Cardiac fibroblast (primary cell): Measurements from ENCODE around the gene SMTN.

Source experiments
- DNase-seq, 2 donors: peaks; one replicate each; pipeline versions ENCODE4 v3.0.0 to v3.0.0-alpha.2; 2010; ENCODE audit warnings: low read depth in 2 of 2
- H3K4me3 ChIP-seq, 2 donors: replicated peaks in 1 of 2; 1 replicate in 1 of 2; 2 replicates in 1 of 2; pipeline ENCODE4 v1.5.1; 2011; ENCODE audit warnings: low read depth in 2 of 2, low read length in 2 of 2, mild to moderate bottlenecking in 2 of 2, moderate library complexity in 1 of 2
- CTCF ChIP-seq: IDR thresholded peaks from one replicate; pipeline ENCODE4 v1.5.1; 2011; ENCODE audit warnings: low read depth, mild to moderate bottlenecking, low read length, inconsistent platforms

The SMTN gene

GRCh38 chr22:31136711-31137110, 55.6 kb downstream of the SMTN start:
- DNase-seq: no peak
- no peak overlapping the region for H3K4me3 ChIP-seq
- no peak for TF ChIP-seq CTCF

GRCh38 chr22:31137721-31138120, 56.6 kb downstream of the SMTN start:
- H3K4me3 ChIP-seq: no peak overlapping the region
- no peak for DNase-seq
- TF ChIP-seq CTCF: no peak

- no peak for TF ChIP-seq CTCF
- DNase-seq: no peak
- H3K4me3 ChIP-seq: no peak overlapping the region
These were observed 57.0 kb downstream of the SMTN start for GRCh38 chr22:31138126-31138525.

- no peak for DNase-seq
- no peak for TF ChIP-seq CTCF
- H3K4me3 ChIP-seq: no peak overlapping the region
These were observed 57.9 kb downstream of the SMTN start for GRCh38 chr22:31139066-31139465.

GRCh38 chr22:31139866-31140716, 59.0 kb downstream of the SMTN start, which contains the start of gene PLA2G3:
Gene PLA2G3 (minus strand): TSS chr22:31140508. CDS start chr22:31140354, 154 bp downstream.
- peak; percentile 33 to 68 for DNase-seq
- peak; percentile 10 for TF ChIP-seq CTCF
- no peak within 1 kb of the TSS for H3K4me3 ChIP-seq

GRCh38 chr22:31140746-31141145, 59.6 kb downstream of the SMTN start:
- no peak for TF ChIP-seq CTCF
- no peak overlapping the region for H3K4me3 ChIP-seq
- no peak for DNase-seq
